MCF 10A (cell line): Measurements from ENCODE around the gene GPR146. TPM values are rescaled to one million over a fixed set of nuclear protein-coding genes. Genes with fewer than 3 reads are reported as not detected.

ENCODE experiments used
- BruUV-seq: library from RNA; stranded (reverse); fragments of 400-500 nt; replicated peaks from 2 replicates; lab custom pipeline; 2021; lab: Mats Ljungman, UMichigan
- CTCF ChIA-PET: fragments of 300-600 bp; sonication (Branson Sonifier 250); formaldehyde crosslinking; extraction: SDS; loops from one replicate; lab custom pipeline; 2021; ENCODE audit warnings: antibody characterized with exemption, inconsistent platforms; lab: Yijun Ruan, JAX
- POLR2A ChIA-PET: fragments of 300-600, 350-650 bp; sonication (Branson Sonifier 250); formaldehyde crosslinking; extraction: SDS; loops from one replicate; lab custom pipeline; 2020; ENCODE audit warnings: antibody characterized with exemption, inconsistent platforms; lab: Yijun Ruan, JAX
- DNase-seq: peaks from one replicate; pipeline ENCODE4 v3.0.0-alpha.2; 2018; ENCODE audit not compliant: unreplicated experiment
- H3K27ac Mint-ChIP-seq: one replicate; pipeline ENCODE4 v1.8.0; 2022; ENCODE audit warnings: mild to moderate bottlenecking, low read depth, mixed read lengths; ENCODE audit not compliant: unreplicated experiment
- H3K27me3 Mint-ChIP-seq: one replicate; pipeline ENCODE4 v1.8.0; 2022; ENCODE audit warnings: mixed read lengths; ENCODE audit not compliant: insufficient read depth, unreplicated experiment
- H3K36me3 Mint-ChIP-seq: one replicate; pipeline ENCODE4 v1.8.0; 2022; ENCODE audit warnings: mild to moderate bottlenecking, moderate library complexity, mixed read lengths; ENCODE audit not compliant: insufficient read depth, unreplicated experiment
- H3K4me1 Mint-ChIP-seq: one replicate; pipeline ENCODE4 v1.8.0; 2022; ENCODE audit warnings: mixed read lengths; ENCODE audit not compliant: insufficient read depth, unreplicated experiment
- H3K4me3 Mint-ChIP-seq: one replicate; pipeline ENCODE4 v1.8.0; 2022; ENCODE audit warnings: mild to moderate bottlenecking, moderate library complexity, mixed read lengths; ENCODE audit not compliant: unreplicated experiment
- H3K9me3 Mint-ChIP-seq: one replicate; pipeline ENCODE4 v1.8.0; 2022; ENCODE audit warnings: mixed read lengths; ENCODE audit not compliant: unreplicated experiment
- CTCF ChIP-seq: fragments of 200-600 bp; IDR thresholded peaks from one replicate; pipeline ENCODE4 v1.8.0; 2022; ENCODE audit warnings: antibody characterized with exemption, mild to moderate bottlenecking; ENCODE audit not compliant: unreplicated experiment
- intact Hi-C: fragments of 100-400 bp; cut with micrococcal nuclease; formaldehyde crosslinking; loops from 2 replicates; pipeline ENCODE4 v1.14.1; 2022
- total RNA-seq: library from RNA; stranded (reverse); gene quantifications from 2 replicates; pipeline ENCODE4 v1.2.3, GENCODE V29; 2022

The GPR146 gene
- total RNA-seq, 1 experiment from 2014 or later = not detected

- TF ChIP-seq CTCF = no peak
- ChIA-PET CTCF (interaction anchor here (0.8 to 5.9 kb wide), 3 partner anchors 70 to 188 kb away, joined by 3 to 69 read pairs (median 6); no protein-coding TSS in a partner anchor), POLR2A (no interaction called here)
- H3K9me3 Mint-ChIP-seq = no peaks in the 10 kb centered on the region
- DNase-seq = no peak
- intact Hi-C loops = no loop called here
- no peak overlapping the region for H3K4me3 Mint-ChIP-seq
- peaks cover 43% of the 10 kb centered on the region for H3K36me3 Mint-ChIP-seq
- H3K27me3 Mint-ChIP-seq = no peaks in the 10 kb centered on the region
- peaks cover 6% of the 10 kb centered on the region for H3K4me1 Mint-ChIP-seq
- BruUV-seq = no TSS peak
- no peak overlapping the region for H3K27ac Mint-ChIP-seq
Measured at GRCh38 chr7:996079-996872, 48.1 kb upstream of the GPR146 start.

- Mint-ChIP-seq H3K4me3 (no peak overlapping the region), H3K27ac (no peak overlapping the region), H3K36me3 (peaks cover 42% of the 10 kb centered on the region), H3K27me3 (no peaks in the 10 kb centered on the region), H3K4me1 (peaks cover 6% of the 10 kb centered on the region), H3K9me3 (no peaks in the 10 kb centered on the region)
- no TSS peak for BruUV-seq
- ChIA-PET POLR2A (no interaction called here), CTCF (interaction anchor here (1.1 to 5.9 kb wide), 2 partner anchors 178 to 187 kb away, joined by 6 to 69 read pairs; no protein-coding TSS in a partner anchor)
- intact Hi-C loops = no loop called here
- no peak for DNase-seq
- no peak for TF ChIP-seq CTCF
Measured at GRCh38 chr7:997404-998395, 46.6 kb upstream of the GPR146 start.

- POLR2A ChIA-PET = interaction anchor here (0.8 kb wide), 1 partner anchor 27 kb away, joined by 3 read pairs; no protein-coding TSS in a partner anchor
- no TSS peak for BruUV-seq
- intact Hi-C loops = no loop called here
- no peak for TF ChIP-seq CTCF
- no peaks in the 10 kb centered on the region for H3K4me1 Mint-ChIP-seq
- peaks cover 31% of the 10 kb centered on the region for H3K36me3 Mint-ChIP-seq
- no peak for DNase-seq
- H3K4me3 Mint-ChIP-seq = no peak overlapping the region
- H3K27me3 Mint-ChIP-seq = no peaks in the 10 kb centered on the region
- CTCF ChIA-PET = interaction anchor here (0.6 to 0.7 kb wide), 2 partner anchors 192 to 214 kb away, joined by 3 to 4 read pairs; no protein-coding TSS in a partner anchor
- H3K9me3 Mint-ChIP-seq = no peaks in the 10 kb centered on the region
- H3K27ac Mint-ChIP-seq = no peak overlapping the region
Measured at GRCh38 chr7:999149-999879, 45.0 kb upstream of the GPR146 start.
